Measurements from ENCODE around the gene OR4D9.
"Not testable (repeated sequence)": the region's sequence is repeated elsewhere in the genome, so short reads cannot be mapped to it uniquely, and the experiment has no call there.

Gene OR4D9
- 0 to 0.13 (median 0) reads per million in 18 experiments for total RNA-seq

DNA sequence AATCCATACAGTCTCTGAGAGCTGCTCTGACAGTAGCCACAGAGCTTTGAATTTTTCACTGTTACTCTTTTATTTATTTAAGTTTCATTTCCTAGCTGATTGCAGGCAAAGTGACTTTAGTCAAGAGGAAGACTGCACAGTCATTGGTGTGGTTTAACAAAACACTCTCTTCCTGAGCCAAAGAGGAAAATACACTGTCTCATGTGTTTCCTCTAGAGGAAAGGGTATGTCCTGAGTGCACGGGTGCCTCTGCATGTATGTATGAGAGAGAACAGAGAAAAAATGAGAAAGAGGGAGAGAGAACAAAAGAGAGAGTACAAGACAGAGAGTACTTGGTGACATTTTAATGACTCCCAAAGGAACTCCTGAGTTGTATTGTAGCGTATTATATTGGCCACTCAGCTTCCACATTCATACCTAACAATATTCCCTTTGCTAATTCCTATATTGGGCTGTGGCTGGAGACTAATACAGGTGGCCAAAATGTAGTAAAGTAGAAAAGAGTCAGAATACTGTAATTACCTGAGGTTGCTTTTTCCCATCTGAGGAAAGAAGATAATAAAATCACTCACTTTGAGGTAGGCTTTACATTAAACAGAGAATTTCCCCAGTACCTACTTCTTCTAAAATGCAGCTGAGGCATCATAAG, at the start of gene OR4D9:
Gene OR4D9, plus strand, starts transcription at position 599 of the 649 bp plus-strand sequence. CDS start 3,374 bp downstream, outside the sequence.
- peak; percentile 36 to 73 for DNase-seq

DNA sequence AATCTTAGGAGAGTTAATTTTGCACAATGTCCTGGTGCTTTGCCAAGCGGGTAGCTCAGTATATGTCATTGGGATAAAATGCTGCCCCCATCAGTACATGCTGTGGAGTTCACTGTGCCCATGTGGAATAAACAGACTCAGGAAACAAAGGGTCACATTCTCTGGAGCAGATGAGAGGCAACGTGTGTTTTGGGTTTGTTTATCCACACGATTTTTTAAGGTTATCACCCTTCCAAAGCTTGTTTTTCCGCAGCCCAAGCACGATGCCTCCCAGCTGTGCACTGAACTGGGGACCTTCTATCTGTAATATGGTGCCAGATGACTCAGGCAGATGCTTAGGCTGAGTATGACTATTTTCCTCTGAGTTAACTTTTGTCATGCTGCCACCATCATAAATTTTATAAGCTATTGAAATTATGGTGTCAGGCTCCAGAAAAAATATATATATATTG, 48.1 kb upstream of the OR4D9 start:
- DNase-seq, result no peak

DNA sequence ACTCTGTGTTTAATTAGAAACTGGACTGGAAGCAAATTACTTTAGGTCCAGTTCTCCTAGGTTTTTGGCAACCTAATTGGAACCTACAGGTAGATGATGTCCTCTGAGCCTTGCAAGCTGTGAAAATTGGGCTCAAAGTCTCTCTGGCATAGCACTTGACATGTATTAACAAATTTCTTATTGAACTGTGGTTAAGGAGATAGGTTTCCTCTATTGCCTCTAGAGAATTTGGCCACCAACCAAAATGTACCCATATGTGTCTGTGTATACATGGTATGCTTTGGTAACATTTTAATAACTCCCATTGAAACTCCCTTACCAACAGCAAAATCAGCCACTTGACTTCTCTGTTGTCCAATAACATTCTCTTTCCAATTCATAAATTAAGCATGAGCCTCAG, 38.3 kb upstream of the OR4D9 start, which contains the start of gene OR4D10:
Gene OR4D10, plus strand, starts transcription at position 301 of the 400 bp plus-strand sequence. CDS start 4,115 bp downstream, outside the sequence.
- DNase-seq, result no peak

DNA sequence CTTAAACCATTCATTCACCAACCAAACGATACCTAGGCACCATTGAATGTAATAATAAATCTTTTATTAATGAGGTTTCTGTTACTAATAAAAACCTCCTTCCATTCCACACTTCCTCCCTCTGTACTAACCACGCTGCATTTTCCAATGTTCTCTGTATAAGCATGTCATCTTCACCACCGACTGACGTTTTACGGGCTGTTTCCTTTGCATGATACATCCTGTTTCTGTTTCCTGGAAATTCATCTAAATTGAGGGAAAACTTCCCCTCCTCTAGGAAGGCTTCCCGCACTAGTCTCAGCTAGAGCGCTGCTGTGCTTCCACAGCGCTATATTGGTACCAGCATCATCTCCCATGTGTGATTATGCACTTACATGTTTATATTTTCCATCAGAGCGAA, 36.2 kb upstream of the OR4D9 start:
- DNase-seq, result no peak

DNA sequence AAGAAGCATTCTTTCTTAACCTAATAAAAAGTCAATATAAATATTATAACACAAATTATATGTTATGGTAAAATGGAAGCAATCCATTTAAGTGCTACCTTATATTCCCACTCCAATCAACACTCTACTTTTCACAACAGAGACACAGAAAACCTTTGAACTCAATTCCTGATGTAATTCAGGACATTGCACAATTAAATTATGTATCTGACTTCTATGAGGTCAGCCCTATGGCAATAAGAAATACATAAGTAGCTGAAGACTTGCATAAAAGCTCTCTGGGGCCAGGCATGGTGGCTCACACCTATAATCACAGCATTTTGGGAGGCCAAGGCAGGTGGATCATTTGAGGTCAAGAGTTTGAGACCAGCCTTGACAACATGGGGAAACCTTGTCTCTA, 31.4 kb upstream of the OR4D9 start:
- peak; percentile 11 to 68 for DNase-seq

DNA sequence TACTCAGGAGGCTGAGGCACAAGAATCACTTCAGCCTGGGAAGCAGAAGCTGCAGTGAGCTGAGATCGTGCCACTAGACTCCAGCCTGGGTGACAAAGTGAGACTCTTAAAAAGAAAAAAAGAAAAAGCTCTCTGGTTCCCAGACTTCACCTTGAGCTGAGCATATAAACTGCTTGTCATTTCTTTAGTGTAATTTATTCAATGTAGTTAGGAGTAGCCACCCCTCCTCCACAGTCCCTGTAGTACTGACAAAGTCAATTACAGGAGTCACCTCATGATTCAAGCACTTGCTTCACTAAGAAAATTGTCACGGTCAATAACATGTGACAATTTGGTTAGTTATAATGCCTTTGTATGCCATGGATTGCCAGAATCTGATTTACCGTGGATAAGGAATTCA, 31.0 kb upstream of the OR4D9 start:
- DNase-seq, result no peak

DNA sequence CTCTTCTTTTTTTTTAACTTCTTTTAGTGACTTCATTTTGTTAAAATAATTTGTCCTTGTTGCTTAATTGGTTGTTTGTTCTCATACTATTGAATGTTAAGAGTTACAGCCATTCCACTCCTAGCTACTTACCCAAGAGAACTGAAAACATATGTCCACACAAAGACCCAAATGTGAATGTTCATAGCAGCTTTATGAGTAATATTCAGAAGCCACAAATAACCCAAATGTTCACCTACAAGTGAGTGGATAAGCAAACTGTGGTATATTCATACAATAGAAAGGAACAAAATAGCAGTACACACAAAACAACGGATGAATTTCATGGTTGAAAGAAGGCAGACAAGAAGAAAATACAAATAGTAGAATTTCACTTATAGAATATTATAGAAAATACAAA, 9.4 kb upstream of the OR4D9 start:
- DNase-seq, result no peak

DNA sequence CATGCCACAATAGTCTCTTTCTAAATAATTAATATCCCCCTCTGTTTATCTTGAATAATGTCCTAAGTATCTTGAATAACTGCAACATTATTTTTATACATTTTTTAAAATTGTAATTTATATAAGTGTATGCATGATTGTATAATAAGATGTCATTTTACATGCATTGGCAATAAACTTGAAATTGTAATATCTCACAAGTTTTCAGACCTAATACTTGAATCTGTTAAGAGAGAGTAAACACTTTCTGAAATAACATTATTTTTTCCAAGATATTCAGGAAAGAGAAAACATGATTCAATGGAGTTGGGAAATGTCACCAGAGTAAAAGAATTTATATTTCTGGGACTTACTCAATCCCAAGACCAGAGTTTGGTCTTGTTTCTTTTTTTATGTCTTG, 8.1 kb upstream of the OR4D9 start, which contains the start of gene OR4D11:
Gene OR4D11, plus strand, starts transcription at position 301 of the 400 bp plus-strand sequence. Its CDS starts 0 bp downstream, at position 301.
- DNase-seq, result no peak

DNA sequence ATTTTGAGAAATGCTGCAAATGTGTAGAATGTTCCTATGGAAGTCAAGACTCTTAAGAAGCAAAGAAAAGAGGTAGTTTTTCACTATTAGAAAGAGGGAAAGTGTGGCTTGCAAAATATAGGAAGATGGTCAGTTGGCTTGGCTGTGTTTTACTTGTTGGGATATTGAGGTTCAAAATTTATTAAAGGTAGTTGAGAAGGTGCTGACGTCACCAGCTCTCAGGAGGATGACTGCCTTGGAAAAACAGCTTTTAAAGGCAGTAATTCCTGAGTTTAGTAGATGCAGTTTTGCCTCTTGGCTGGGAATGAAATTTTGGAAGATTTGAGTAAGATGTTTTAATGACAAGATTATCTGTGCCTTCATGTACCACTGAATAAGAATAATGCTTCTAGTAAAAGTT, 336 bp downstream of the OR4D9 start:
- DNase-seq, result no peak

DNA sequence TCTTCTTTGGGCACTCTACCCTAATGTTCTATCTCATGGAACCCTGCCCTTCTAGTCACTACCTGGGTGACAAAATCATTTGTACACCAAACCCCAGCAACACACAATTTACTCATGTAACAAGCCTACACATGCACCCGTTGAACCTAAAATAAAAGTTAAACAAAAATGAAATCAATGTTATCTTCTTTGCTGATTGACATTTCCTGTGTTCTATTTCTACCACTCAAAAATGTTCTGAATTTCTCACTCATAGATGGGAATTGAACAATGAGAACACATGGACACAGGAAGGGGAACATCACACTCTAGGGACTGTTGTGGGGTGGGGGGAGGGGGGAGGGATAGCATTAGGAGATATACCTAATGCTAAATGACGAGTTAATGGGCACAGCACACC, 8.8 kb downstream of the OR4D9 start:
- DNase-seq, result not testable (repeated sequence)

DNA sequence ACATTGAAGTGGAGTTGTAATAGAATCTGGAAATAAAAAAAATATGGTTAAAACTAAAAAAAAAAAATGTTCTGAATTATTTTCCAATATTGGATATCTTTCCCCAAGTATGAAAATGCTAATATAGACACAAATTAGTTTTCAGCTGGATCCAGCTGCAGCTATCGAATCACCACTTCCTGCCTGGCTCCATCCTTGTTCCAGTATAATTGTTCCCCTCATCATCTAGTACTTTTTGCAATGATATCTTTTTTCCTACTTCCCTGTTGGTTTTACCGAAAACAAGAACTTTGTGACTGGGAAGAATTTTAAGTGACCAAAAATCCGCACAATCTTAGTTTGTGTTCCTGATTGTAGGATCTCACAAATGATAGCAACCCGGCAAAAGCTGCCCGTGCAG, 9.4 kb downstream of the OR4D9 start:
- no peak for DNase-seq

DNA sequence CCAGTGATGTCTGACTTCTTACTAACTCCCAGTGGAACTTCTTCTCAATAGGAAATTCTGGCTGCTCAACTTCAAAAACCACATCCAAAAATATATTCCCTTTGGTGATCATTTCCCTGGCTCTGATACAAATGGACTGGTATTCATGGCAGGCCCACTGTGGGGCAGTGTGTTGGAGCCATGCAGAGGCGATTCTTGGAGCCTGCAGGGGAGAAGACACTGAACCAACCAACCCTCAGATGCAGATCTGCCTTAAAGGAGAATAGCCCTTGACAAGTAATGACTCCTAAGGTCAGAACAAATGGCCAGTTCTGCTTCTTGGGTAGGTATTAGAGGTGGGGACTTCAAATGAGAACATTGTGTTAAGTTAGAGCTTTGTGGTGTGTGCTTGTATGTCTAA, 12.2 kb downstream of the OR4D9 start:
- no peak for DNase-seq

DNA sequence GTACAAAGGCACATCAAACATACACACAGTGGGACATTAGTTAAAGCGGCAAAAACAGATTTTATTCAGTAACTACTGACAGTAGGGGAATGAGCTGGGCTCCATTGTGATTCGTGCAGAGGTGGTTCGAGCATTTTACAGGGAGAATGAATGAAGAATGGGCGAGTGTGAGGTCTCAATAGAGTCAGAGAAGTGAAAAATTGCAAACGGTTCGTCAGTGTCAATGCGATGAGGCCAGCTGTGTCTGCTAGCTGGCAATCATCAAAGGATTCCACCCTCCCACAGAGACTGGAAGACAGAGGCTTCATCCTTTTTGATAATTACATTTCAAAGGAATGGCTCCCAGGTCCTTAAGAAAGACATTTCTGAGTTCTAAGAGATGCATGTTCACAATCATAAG, 17.4 kb downstream of the OR4D9 start:
- no peak for DNase-seq

DNA sequence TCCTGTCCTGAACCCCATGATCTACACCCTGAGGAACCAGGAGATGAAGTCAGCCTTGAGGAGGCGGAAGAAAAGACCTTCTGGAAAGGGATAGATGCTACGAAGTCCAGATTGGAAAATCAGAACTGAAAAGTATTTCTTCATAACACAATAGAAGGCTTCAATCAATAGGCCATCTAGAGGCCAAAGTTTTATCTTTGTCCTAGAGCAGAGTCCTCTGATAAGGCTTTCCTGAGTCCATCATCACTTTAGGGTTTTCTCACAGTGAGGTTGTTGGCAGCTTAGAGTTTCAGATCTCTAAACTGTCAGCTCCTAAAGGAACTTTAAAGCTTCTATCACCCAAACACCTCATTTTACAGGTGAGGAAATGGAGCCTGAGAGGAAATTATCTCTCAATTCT, 21.3 kb downstream of the OR4D9 start:
- DNase-seq, result no peak

DNA sequence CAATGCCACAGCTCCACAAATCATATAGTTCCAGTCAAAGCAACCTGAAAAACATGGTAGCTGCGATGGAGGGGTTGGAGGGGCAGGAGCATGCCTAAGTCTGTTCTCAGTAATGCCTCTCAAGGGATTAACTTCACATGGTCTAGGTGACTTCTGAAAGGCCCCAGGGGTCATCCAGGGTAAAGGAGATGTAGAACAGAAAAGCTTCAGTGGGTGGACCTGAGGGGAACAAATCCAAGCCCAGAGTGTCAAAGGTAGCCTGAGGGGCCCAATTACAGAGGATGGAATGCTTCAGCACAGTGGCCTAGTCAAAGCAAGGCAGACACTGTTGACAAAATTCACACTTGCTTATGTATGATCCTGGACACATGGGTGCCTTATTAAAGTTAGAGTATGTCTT, 23.3 kb downstream of the OR4D9 start:
- DNase-seq, result no peak

DNA sequence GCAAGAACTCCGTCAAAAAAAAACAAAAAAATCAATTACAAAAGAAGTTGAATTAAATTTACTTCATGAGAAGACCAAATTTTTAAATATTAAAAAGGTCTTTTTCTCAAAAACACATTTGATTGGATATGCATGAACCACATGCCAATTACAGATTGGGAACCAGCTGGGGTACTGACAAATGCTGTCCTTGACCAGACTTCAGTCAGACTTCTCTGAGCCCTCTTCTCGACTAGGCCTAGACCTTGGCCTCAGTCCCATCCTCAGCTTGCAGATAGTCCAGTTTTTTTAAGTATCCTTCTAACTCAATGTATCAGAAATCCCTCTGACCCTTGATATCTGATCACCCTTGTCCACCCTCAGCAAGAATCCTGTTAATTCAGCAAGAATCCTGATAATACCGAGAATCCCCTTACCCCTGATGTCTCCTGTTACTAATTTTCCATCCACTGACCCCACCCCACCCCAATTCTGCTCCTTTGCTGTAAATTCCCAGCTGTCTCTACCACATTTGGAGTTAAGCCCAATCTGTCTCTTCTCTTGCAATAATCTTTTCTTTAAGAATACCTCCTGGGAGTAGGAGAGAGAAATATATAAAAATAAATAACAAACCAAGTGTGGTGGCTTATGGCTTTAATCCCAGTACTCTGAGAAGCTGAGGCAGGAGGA, 30.9 kb downstream of the OR4D9 start:
- no peak for DNase-seq

DNA sequence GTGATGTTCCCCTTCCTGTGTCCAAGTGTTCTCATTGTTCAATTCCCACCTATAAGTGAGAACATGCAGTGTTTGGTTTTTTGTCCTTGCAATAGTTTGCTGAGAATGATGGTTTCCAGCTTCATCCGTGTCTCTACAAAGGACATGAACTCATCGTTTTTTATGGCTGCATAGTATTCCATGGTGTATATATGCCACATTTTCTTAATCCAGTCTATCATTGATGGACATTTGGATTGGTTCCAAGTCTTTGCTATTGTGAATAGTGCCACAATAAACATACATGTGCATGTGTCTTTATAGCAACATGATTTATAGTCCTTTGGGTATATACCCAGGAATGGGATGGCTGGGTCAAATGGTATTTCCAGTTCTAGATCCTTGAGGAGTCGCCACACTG, 32.4 kb downstream of the OR4D9 start:
- not testable (repeated sequence) for DNase-seq

DNA sequence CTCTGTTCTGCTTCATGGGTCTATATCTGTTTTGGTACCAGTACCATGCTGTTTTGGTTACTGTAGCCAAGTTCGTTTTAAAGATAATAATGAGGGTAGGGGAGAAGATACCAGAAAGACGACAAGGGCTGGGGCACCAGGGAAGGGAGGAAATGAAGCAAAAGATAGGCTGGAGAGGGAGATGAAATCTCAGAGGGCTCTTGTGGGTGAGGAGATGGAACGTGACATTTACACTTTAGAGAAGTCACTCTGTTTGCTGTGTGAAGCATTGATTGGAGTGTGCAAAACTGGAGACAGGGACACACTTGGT, 33.5 kb downstream of the OR4D9 start:
- no peak for DNase-seq

DNA sequence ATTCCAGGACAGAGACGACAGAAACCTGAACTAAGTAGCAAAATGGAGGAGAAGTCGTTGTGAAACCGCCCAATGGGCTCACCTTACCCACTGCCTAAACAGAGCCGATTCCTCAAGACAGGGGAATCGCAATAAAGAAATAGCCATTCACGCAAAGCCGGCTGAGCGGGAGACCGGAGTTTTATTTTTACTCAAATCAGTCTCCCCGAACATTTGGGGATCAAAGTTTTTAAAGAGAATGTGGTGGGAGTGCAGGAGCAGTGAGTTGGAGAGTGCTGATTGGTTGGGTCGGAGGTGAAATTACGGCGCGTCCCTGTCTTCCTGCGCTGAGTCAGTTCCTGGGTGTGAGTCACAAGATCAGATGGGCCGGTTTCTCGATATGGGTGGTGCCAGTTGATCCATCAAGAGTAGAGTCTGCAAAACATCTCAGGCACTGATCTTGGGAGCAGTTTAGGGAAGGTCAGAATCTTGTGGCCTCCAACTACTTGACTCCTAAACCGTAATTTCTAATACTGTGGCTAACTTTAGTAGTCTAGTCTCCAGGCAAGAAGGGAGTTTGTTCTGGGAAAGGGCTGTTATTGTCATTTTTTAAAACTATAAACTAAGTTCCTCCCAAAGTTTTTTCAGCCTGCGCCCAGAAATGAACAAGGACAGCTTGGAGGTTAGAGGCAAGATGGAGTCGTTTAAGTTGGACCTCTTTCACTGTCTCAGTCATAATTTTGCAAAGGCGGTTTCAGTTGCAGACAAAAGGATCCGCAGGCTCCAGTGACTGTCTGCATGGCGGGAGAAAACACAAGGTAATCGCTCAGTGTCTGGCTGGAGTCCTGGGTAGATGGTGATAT, 34.1 kb downstream of the OR4D9 start:
- peak in 1 of 2 donors; percentile 36 for DNase-seq

DNA sequence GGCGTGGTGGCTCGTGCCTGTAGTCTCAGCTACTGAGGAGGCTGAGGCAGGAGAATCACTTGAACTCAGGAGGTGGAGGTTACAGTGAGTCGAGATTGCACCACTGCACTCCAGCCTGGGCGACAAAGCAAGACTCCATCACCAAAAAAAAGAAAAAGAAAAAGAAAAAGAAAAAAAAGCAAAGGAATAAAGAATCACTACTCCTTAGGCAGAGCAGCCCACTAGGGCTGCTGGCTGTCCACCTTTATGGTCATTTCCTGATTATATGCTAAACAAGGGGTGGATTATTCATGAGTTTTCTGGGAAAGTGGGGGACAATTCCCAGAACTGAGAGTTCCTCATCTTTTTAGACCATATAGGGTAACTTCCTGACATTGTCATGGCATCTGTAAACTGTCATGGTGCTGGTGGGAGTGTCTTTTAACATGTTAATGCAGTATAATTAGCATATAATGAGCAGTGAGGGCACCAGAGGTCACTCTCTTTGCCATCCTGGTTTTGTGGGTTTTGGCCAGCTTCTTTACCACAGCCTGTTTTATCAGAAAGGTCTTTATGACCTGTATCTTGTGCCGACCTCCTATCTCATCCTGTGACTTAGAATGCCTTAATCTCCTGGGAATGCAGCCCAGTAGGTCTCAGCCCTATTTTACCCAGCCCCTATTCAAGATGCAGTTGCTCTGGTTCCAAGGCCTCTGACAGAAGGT, 36.4 kb downstream of the OR4D9 start:
- peak; percentile 26 to 59 for DNase-seq

DNA sequence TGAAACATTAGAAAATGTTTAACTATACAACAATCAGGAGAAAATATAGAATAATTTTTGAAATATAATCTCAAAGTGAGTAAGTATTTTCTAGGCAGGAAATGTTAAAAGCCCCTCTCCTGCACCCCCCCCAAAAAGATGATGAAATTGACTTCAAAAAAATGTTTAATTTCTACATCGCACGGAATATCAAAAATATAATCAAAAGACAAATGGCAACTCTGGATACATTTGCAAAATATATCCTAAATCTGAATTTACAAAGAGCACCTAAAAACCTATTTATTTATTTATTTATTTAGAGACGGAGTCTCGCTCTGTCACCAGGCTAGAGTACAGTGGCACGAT, 36.9 kb downstream of the OR4D9 start:
- DNase-seq, result no peak

DNA sequence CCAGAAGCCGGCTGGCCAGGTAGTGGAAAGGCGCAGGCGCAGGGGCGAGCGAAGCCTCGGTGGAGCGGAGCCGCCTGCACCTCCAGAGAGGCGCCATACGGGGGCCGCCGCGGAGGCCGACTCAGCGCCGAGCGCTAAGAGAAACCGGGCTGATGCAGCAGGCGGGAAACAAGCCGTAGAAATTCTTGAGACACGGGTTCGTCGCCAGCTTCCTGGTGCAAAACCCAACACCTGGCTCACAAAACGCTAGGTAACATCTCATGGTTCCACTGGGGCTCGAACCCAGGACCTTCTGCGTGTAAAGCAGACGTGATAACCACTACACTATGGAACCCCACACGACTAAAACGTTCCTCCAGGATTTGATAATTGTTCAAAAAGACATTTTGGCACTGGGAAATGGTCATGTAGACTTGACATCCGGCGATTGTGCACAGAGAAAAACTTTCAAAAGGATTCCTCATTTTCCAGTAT, 39.1 kb downstream of the OR4D9 start:
- peak; percentile 76 to 77 for DNase-seq

Measured in inflammatory macrophage (primary cell).